HL-60 (cell line): Measurements from ENCODE around the gene CCL24.

Experiments used
- TF ChIP-seq, protein P1 (sequence below): IDR thresholded peaks from one replicate; pipeline ENCODE4 v1.5.1; 2011; ENCODE audit warnings: low read length, control low read depth, inconsistent platforms; ENCODE audit not compliant: insufficient read depth
- TF ChIP-seq, protein P2 (sequence below): IDR thresholded peaks from 2 replicates; pipeline ENCODE4 v1.6.1; 2012; ENCODE audit warnings: low read depth; ENCODE audit not compliant: insufficient replicate concordance

DNA sequence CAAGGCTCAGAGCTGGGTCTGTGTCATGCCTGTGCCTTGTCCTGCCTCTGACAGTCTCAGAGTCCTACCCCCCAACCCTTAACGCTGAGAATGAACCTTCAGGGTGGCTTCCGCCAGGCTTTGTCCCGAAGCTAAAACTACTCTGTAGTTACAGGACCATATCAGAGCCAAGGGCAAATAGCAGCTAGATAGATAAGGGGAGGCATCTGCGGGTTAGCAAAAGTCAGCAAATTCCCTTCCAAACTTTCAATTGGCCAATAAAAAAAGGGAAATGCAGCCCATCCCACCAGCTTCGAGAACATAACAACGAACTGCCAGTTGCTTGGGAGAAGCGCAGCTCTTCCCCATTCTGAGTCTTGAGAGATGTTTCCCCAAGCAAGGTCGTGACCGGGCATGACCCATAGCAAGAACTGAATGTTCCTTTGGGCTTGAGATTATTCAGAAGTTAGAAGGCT is 17.7 kb downstream of the CCL24 start:
- TF ChIP-seq, protein P1, sequence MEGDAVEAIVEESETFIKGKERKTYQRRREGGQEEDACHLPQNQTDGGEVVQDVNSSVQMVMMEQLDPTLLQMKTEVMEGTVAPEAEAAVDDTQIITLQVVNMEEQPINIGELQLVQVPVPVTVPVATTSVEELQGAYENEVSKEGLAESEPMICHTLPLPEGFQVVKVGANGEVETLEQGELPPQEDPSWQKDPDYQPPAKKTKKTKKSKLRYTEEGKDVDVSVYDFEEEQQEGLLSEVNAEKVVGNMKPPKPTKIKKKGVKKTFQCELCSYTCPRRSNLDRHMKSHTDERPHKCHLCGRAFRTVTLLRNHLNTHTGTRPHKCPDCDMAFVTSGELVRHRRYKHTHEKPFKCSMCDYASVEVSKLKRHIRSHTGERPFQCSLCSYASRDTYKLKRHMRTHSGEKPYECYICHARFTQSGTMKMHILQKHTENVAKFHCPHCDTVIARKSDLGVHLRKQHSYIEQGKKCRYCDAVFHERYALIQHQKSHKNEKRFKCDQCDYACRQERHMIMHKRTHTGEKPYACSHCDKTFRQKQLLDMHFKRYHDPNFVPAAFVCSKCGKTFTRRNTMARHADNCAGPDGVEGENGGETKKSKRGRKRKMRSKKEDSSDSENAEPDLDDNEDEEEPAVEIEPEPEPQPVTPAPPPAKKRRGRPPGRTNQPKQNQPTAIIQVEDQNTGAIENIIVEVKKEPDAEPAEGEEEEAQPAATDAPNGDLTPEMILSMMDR, result no peak
- TF ChIP-seq, protein P2, sequence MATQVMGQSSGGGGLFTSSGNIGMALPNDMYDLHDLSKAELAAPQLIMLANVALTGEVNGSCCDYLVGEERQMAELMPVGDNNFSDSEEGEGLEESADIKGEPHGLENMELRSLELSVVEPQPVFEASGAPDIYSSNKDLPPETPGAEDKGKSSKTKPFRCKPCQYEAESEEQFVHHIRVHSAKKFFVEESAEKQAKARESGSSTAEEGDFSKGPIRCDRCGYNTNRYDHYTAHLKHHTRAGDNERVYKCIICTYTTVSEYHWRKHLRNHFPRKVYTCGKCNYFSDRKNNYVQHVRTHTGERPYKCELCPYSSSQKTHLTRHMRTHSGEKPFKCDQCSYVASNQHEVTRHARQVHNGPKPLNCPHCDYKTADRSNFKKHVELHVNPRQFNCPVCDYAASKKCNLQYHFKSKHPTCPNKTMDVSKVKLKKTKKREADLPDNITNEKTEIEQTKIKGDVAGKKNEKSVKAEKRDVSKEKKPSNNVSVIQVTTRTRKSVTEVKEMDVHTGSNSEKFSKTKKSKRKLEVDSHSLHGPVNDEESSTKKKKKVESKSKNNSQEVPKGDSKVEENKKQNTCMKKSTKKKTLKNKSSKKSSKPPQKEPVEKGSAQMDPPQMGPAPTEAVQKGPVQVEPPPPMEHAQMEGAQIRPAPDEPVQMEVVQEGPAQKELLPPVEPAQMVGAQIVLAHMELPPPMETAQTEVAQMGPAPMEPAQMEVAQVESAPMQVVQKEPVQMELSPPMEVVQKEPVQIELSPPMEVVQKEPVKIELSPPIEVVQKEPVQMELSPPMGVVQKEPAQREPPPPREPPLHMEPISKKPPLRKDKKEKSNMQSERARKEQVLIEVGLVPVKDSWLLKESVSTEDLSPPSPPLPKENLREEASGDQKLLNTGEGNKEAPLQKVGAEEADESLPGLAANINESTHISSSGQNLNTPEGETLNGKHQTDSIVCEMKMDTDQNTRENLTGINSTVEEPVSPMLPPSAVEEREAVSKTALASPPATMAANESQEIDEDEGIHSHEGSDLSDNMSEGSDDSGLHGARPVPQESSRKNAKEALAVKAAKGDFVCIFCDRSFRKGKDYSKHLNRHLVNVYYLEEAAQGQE, result no peak
